ENCODE measurements around the gene ITGBL1.

Gene ITGBL1

GRCh38 chr13:101453784-101454201 is 1.3 kb downstream of the ITGBL1 start:
- H4K8ac ChIP-seq (ENCODE audit: low read length): peak overlapping the region; percentile 77
- H3K14ac ChIP-seq (ENCODE audit: low read length in 2 of 2): peak overlapping the region in 1 of 2 experiments; percentile 57
- H3K4me2 ChIP-seq (ENCODE audit: low read length, poor library complexity, severe bottlenecking): peak overlapping the region; percentile 70
- H2AK5ac ChIP-seq (ENCODE audit: low read length, severe bottlenecking): peak overlapping the region; percentile 89
- peak overlapping the region; percentile 85 for H2BK120ac ChIP-seq (ENCODE audit: low read depth, low read length)
- H2BK15ac ChIP-seq (ENCODE audit: low read depth, poor library complexity, severe bottlenecking): peak overlapping the region; percentile 52
- H3K27ac ChIP-seq (ENCODE audit: low read length, poor library complexity, severe bottlenecking): no peak overlapping the region
- H3K27me3 ChIP-seq (ENCODE audit: control insufficient read depth in 1 of 2, insufficient read depth in 1 of 2, low read length in 2 of 2): no peaks in the 10 kb centered on the region
- WGBS: 87% methylated on average over 39 of the region's 41 CpGs
- H2BK5ac ChIP-seq (ENCODE audit: low read depth, low read length, poor library complexity, severe bottlenecking): no peak overlapping the region
- H3K9ac ChIP-seq (ENCODE audit: low read length): peak overlapping the region; percentile 91
- H3K79me1 ChIP-seq (replicated peaks; ENCODE audit: low read length, poor library complexity, severe bottlenecking): no peaks in the 10 kb centered on the region
- peak overlapping the region in 1 of 2 experiments; percentile 87 for H3K4ac ChIP-seq (ENCODE audit: low read depth in 1 of 2, low read length in 2 of 2)
- peak overlapping the region; percentile 84 to 95 for H2BK12ac ChIP-seq (ENCODE audit: low read length in 2 of 2)
- peaks cover 18% of the 10 kb centered on the region for H3K4me1 ChIP-seq (ENCODE audit: control insufficient read depth, insufficient read depth, low read depth, low read length)
- DNase-seq: no peak
- H3K9me3 ChIP-seq (ENCODE audit: control insufficient read depth, low read length): no peaks in the 10 kb centered on the region
- H3K4me3 ChIP-seq (ENCODE audit: insufficient read depth in 1 of 2, low read depth in 1 of 2, low read length in 2 of 2): peak overlapping the region; percentile 45 to 93
- H3K36me3 ChIP-seq (ENCODE audit: control insufficient read depth in 1 of 2, insufficient read depth in 2 of 2, low read depth in 1 of 2, low read length in 2 of 2): no peaks in the 10 kb centered on the region
- peak overlapping the region; percentile 79 to 80 for H3K18ac ChIP-seq (ENCODE audit: low read depth in 1 of 2, low read length in 2 of 2)
- peak overlapping the region; percentile 86 for H4K91ac ChIP-seq (ENCODE audit: low read length)
- H2AFZ ChIP-seq (ENCODE audit: low read depth, low read length): no peak overlapping the region
- H3K23ac ChIP-seq (ENCODE audit: low read length in 2 of 2): no peak overlapping the region

GRCh38 chr13:101454767-101455166 is 2.3 kb downstream of the ITGBL1 start:
- Histone ChIP-seq H3K4me1 (ENCODE audit: control insufficient read depth, insufficient read depth, low read depth, low read length) (peaks cover 18% of the 10 kb centered on the region), H2AFZ (ENCODE audit: low read depth, low read length) (no peak overlapping the region), H3K4me2 (ENCODE audit: low read length, poor library complexity, severe bottlenecking) (no peak overlapping the region), H3K4ac (ENCODE audit: low read depth in 1 of 2, low read length in 2 of 2) (no peak overlapping the region), H3K18ac (ENCODE audit: low read depth in 1 of 2, low read length in 2 of 2) (no peak overlapping the region), H3K4me3 (ENCODE audit: insufficient read depth in 1 of 2, low read depth in 1 of 2, low read length in 2 of 2) (peak overlapping the region in 1 of 2 experiments; percentile 93), H4K91ac (ENCODE audit: low read length) (no peak overlapping the region), H3K9ac (ENCODE audit: low read length) (peak overlapping the region; percentile 91), H3K9me3 (ENCODE audit: control insufficient read depth, low read length) (no peaks in the 10 kb centered on the region), H2BK5ac (ENCODE audit: low read depth, low read length, poor library complexity, severe bottlenecking) (no peak overlapping the region), H2AK5ac (ENCODE audit: low read length, severe bottlenecking) (no peak overlapping the region), H3K79me1 (replicated peaks; ENCODE audit: low read length, poor library complexity, severe bottlenecking) (no peaks in the 10 kb centered on the region), H3K36me3 (ENCODE audit: control insufficient read depth in 1 of 2, insufficient read depth in 2 of 2, low read depth in 1 of 2, low read length in 2 of 2) (no peaks in the 10 kb centered on the region), H2BK12ac (ENCODE audit: low read length in 2 of 2) (no peak overlapping the region), H3K23ac (ENCODE audit: low read length in 2 of 2) (no peak overlapping the region), H3K27me3 (ENCODE audit: control insufficient read depth in 1 of 2, insufficient read depth in 1 of 2, low read length in 2 of 2) (no peaks in the 10 kb centered on the region), H3K14ac (ENCODE audit: low read length in 2 of 2) (no peak overlapping the region), H2BK15ac (ENCODE audit: low read depth, poor library complexity, severe bottlenecking) (no peak overlapping the region), H4K8ac (ENCODE audit: low read length) (no peak overlapping the region), H2BK120ac (ENCODE audit: low read depth, low read length) (no peak overlapping the region), H3K27ac (ENCODE audit: low read length, poor library complexity, severe bottlenecking) (peak overlapping the region; percentile 87)
- 0% methylated on average over 2 of the region's 2 CpGs for WGBS
- DNase-seq: no peak

GRCh38 chr13:101455863-101456262 is 3.4 kb downstream of the ITGBL1 start:
- Histone ChIP-seq H3K36me3 (ENCODE audit: control insufficient read depth in 1 of 2, insufficient read depth in 2 of 2, low read depth in 1 of 2, low read length in 2 of 2) (peaks cover 0 to 10% of the 10 kb centered on the region in 2 experiments), H2AK5ac (ENCODE audit: low read length, severe bottlenecking) (peak overlapping the region; percentile 68), H3K14ac (ENCODE audit: low read length in 2 of 2) (no peak overlapping the region), H3K4me3 (ENCODE audit: insufficient read depth in 1 of 2, low read depth in 1 of 2, low read length in 2 of 2) (peak overlapping the region in 1 of 2 experiments; percentile 42), H3K9ac (ENCODE audit: low read length) (peak overlapping the region; percentile 63), H3K18ac (ENCODE audit: low read depth in 1 of 2, low read length in 2 of 2) (peak overlapping the region in 1 of 2 experiments; percentile 79), H3K4me2 (ENCODE audit: low read length, poor library complexity, severe bottlenecking) (peak overlapping the region; percentile 40), H4K91ac (ENCODE audit: low read length) (no peak overlapping the region), H3K4me1 (ENCODE audit: control insufficient read depth, insufficient read depth, low read depth, low read length) (peaks cover 15% of the 10 kb centered on the region), H4K8ac (ENCODE audit: low read length) (no peak overlapping the region), H2BK120ac (ENCODE audit: low read depth, low read length) (no peak overlapping the region), H2BK15ac (ENCODE audit: low read depth, poor library complexity, severe bottlenecking) (no peak overlapping the region), H2BK12ac (ENCODE audit: low read length in 2 of 2) (peak overlapping the region in 1 of 2 experiments; percentile 66), H3K79me1 (replicated peaks; ENCODE audit: low read length, poor library complexity, severe bottlenecking) (no peaks in the 10 kb centered on the region), H3K27me3 (ENCODE audit: control insufficient read depth in 1 of 2, insufficient read depth in 1 of 2, low read length in 2 of 2) (no peaks in the 10 kb centered on the region), H3K27ac (ENCODE audit: low read length, poor library complexity, severe bottlenecking) (peak overlapping the region; percentile 87), H3K4ac (ENCODE audit: low read depth in 1 of 2, low read length in 2 of 2) (no peak overlapping the region), H2AFZ (ENCODE audit: low read depth, low read length) (no peak overlapping the region), H3K23ac (ENCODE audit: low read length in 2 of 2) (no peak overlapping the region), H3K9me3 (ENCODE audit: control insufficient read depth, low read length) (no peaks in the 10 kb centered on the region), H2BK5ac (ENCODE audit: low read depth, low read length, poor library complexity, severe bottlenecking) (no peak overlapping the region)
- peak; percentile 88 for DNase-seq
- WGBS: 0% methylated on average over 1 of the region's 3 CpGs

GRCh38 chr13:101457176-101457575 is 4.7 kb downstream of the ITGBL1 start:
- no peak overlapping the region for H4K8ac ChIP-seq (ENCODE audit: low read length)
- no peak overlapping the region for H3K14ac ChIP-seq (ENCODE audit: low read length in 2 of 2)
- H3K23ac ChIP-seq (ENCODE audit: low read length in 2 of 2): no peak overlapping the region
- no peak overlapping the region for H2AFZ ChIP-seq (ENCODE audit: low read depth, low read length)
- no peak overlapping the region for H2AK5ac ChIP-seq (ENCODE audit: low read length, severe bottlenecking)
- no peaks in the 10 kb centered on the region for H3K27me3 ChIP-seq (ENCODE audit: control insufficient read depth in 1 of 2, insufficient read depth in 1 of 2, low read length in 2 of 2)
- no peak overlapping the region for H4K91ac ChIP-seq (ENCODE audit: low read length)
- H3K4me3 ChIP-seq (ENCODE audit: insufficient read depth in 1 of 2, low read depth in 1 of 2, low read length in 2 of 2): peak overlapping the region in 1 of 2 experiments; percentile 40
- no peak for DNase-seq
- H2BK15ac ChIP-seq (ENCODE audit: low read depth, poor library complexity, severe bottlenecking): no peak overlapping the region
- no peak overlapping the region for H2BK12ac ChIP-seq (ENCODE audit: low read length in 2 of 2)
- H2BK120ac ChIP-seq (ENCODE audit: low read depth, low read length): no peak overlapping the region
- no CpG with 5 or more reads among the region's 2 CpGs for WGBS
- H3K4ac ChIP-seq (ENCODE audit: low read depth in 1 of 2, low read length in 2 of 2): no peak overlapping the region
- H3K36me3 ChIP-seq (ENCODE audit: control insufficient read depth in 1 of 2, insufficient read depth in 2 of 2, low read depth in 1 of 2, low read length in 2 of 2): peaks cover 0 to 12% of the 10 kb centered on the region in 2 experiments
- no peak overlapping the region for H3K4me2 ChIP-seq (ENCODE audit: low read length, poor library complexity, severe bottlenecking)
- H3K18ac ChIP-seq (ENCODE audit: low read depth in 1 of 2, low read length in 2 of 2): peak overlapping the region in 1 of 2 experiments; percentile 5
- H3K79me1 ChIP-seq (replicated peaks; ENCODE audit: low read length, poor library complexity, severe bottlenecking): no peaks in the 10 kb centered on the region
- H2BK5ac ChIP-seq (ENCODE audit: low read depth, low read length, poor library complexity, severe bottlenecking): no peak overlapping the region
- no peak overlapping the region for H3K27ac ChIP-seq (ENCODE audit: low read length, poor library complexity, severe bottlenecking)
- no peaks in the 10 kb centered on the region for H3K9me3 ChIP-seq (ENCODE audit: control insufficient read depth, low read length)
- H3K9ac ChIP-seq (ENCODE audit: low read length): no peak overlapping the region
- H3K4me1 ChIP-seq (ENCODE audit: control insufficient read depth, insufficient read depth, low read depth, low read length): peaks cover 14% of the 10 kb centered on the region
